ENCODE measurements around the gene LRP10.
A peak's percentile ranks its signal among the peaks of the same experiment; 100 is the strongest.
"Not testable (repeated sequence)": the region's sequence is repeated elsewhere in the genome, so short reads cannot be mapped to it uniquely, and the experiment has no call there.

LRP10 gene, protein sequence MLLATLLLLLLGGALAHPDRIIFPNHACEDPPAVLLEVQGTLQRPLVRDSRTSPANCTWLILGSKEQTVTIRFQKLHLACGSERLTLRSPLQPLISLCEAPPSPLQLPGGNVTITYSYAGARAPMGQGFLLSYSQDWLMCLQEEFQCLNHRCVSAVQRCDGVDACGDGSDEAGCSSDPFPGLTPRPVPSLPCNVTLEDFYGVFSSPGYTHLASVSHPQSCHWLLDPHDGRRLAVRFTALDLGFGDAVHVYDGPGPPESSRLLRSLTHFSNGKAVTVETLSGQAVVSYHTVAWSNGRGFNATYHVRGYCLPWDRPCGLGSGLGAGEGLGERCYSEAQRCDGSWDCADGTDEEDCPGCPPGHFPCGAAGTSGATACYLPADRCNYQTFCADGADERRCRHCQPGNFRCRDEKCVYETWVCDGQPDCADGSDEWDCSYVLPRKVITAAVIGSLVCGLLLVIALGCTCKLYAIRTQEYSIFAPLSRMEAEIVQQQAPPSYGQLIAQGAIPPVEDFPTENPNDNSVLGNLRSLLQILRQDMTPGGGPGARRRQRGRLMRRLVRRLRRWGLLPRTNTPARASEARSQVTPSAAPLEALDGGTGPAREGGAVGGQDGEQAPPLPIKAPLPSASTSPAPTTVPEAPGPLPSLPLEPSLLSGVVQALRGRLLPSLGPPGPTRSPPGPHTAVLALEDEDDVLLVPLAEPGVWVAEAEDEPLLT

GRCh38 chr14:22871224-22872032, at the start of gene LRP10:
LRP10 (plus strand) TSS chr14:22871740; CDS start chr14:22872304, 564 bp downstream.
- DNase-seq, result peak; percentile 94 to 95
- TF ChIP-seq POLR2A (IDR thresholded peaks at IDR 0.05; ENCODE audit: low read length) (peak; percentile 93), GATA1 (IDR thresholded peaks at IDR 0.05; ENCODE audit: low read depth, low read length) (no peak)

DNA sequence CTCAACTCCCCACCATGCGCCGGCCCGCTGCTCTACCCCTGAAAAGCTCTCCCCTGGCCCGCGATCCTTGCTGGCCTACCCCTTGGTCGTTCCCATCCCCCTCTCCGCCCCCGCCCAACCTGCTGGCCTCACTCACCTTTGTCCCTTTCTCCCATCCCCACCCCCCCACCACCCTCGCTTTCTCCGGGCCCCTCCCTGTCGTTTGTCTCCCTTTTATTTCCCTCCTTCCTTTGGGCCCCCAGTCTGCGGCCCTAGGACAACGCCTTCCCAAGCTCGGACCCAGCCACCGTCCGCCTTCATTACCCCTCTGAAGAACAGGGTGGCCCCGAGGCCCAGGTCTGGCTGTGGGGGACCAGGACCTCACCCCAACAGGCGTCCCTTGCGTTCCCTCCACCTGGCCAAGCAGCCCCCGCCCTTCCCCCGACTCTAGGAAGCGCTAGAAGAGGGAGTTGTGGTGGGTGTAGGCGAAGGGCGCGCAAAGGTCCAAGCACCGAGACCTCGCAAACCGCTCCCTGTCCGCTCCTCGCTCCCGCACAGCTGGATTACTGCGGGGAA, 49.4 kb upstream of the LRP10 start:
- TF ChIP-seq GATA1 (IDR thresholded peaks at IDR 0.05; ENCODE audit: low read depth, low read length), result no peak
- TF ChIP-seq POLR2A (IDR thresholded peaks at IDR 0.05; ENCODE audit: low read length), result no peak
- no peak for DNase-seq

DNA sequence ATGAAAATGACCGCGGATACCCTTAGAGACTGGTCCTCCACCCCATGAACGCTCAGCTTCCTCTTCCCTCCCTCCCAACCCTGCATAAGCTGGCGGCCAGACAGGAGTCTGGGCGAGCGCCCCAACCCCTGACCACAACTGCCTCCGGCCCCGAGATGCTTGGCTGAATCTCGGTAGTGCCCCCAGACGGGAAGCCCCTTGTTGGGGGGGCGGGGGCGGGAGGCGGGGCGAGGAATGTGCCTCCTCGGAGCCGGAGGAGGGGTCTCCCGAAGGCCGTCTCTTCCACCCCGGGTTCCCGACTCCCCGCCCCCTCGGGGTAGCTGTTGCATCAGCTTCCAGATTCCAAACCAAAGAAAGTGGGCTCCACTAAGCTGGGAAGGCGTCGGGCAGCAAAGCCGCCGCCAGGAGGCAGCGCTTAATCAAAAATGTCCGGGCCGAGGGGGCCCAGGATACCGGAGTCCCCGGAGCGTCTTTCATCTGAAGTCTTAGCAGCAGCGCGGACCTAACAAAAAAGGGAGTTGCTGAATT, 48.9 kb upstream of the LRP10 start:
- DNase-seq, result peak; percentile 71 to 82
- no peak for TF ChIP-seq GATA1 (IDR thresholded peaks at IDR 0.05; ENCODE audit: low read depth, low read length)
- no peak for TF ChIP-seq POLR2A (IDR thresholded peaks at IDR 0.05; ENCODE audit: low read length)

DNA sequence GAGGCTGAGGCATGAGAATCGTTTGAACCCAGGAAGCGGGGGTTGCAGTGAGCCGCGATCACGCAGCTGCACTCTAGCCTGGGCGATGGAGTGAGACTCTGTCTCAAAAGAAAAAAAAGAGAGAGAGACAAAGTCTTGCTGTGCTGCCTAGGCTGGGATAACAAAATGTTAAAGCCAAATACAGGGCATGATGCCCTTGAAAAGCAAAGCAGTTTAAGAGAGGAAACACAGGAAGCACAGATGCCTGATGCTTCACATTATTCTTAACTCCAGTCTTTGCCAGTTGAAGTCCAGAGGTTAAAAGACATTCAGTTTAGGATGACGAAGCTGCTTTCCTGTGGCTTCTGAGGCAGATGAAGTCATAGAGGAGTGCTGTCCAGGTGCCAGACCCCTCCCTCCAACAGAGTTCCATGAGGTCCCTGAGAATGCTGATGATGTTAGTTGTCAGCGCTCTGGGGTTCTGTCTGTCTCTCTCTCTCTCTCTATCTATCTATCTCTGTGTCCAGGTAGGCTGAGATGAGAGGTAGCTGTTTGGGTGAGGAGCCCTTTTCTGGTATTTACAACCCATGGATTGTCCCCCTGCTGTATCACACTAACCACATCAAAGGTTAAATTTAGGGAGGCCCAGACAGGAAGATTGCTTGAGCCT, 46.7 kb upstream of the LRP10 start:
- peak in 1 of 2 experiments; percentile 56 for DNase-seq

GRCh38 chr14:22829076-22829660, 42.4 kb upstream of the LRP10 start:
- DNase-seq, result not testable (repeated sequence)

More for the DNA sequence above, 46.7 kb upstream of the LRP10 start:
- no peak for TF ChIP-seq POLR2A (IDR thresholded peaks at IDR 0.05; ENCODE audit: low read length)
- no peak for TF ChIP-seq GATA1 (IDR thresholded peaks at IDR 0.05; ENCODE audit: low read depth, low read length)

DNA sequence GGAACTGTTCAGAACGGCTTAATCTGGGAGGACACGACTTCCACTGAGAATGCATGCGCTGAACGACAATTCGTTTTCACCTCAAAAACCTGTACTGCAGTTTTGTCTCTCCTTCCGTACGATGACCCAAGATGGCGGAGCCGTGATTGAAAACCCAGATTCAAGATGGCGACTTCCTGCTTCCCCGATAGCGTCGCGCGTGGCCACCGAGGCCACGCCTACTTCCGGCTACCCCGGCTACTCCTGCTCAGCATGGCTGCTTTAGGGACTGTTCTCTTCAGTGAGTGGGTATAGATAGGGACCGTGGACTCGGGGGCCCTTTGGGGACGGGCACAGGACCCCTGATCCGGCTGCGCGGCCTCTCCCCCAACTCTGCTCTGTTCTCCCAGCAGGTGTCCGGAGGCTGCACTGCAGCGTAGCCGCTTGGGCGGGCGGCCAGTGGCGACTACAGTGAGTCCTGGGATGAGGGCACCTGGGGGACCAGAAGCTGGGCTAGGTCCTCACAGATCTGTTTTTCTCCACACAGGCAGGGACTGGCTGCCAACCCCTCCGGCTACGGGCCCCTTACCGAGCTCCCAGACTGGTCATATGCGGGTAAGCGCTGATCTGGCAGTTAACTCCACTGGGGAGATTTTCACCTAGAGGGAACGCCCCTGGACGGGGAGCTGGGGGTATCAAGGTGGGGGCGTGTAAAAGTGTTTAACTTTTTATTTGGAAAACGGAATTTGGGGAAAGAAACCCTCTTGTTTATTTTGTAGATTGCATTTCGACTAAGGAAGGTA, 41.7 kb upstream of the LRP10 start, which contains the start of gene MRPL52:
MRPL52 (plus strand) TSS at position 227 of the 782 bp plus-strand sequence; CDS start at position 253, 26 bp downstream.
- TF ChIP-seq POLR2A (IDR thresholded peaks at IDR 0.05; ENCODE audit: low read length) (peak; percentile 66), GATA1 (IDR thresholded peaks at IDR 0.05; ENCODE audit: low read depth, low read length) (no peak)

DNA sequence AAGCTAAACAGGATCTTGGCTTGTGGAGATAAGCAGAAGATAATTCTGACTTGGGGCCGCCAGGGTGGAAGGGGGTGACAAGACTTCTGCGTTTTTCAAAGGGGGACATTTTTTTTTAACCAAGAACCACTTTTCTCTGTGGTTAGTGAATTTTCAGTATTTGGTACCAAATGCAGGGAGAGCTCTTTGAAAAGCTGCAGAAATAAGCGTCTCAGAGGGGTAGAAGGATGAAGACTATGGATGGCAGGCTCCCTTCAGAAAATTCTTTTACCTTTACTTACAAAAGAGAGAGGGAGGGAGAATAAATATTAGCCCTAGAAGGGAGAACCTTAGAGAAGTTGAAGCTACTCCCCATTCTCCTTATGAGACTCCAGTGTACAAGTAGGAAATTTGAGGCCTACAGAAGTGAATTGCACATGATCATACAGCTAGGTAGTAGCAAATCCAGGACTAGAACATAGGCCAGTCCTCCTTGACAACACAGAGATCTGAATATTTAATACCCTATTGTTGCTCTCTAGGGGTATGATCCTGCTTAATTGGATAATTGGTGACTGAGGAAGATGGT, 41.0 kb upstream of the LRP10 start:
- TF ChIP-seq POLR2A (IDR thresholded peaks at IDR 0.05; ENCODE audit: low read length) (no peak), GATA1 (IDR thresholded peaks at IDR 0.05; ENCODE audit: low read depth, low read length) (no peak)
- peak; percentile 57 to 60 for DNase-seq

More for the DNA sequence above, 41.7 kb upstream of the LRP10 start, which contains the start of gene MRPL52:
- peak; percentile 91 to 93 for DNase-seq

- no peak for DNase-seq
- TF ChIP-seq GATA1 (IDR thresholded peaks at IDR 0.05; ENCODE audit: low read depth, low read length) (no peak), POLR2A (IDR thresholded peaks at IDR 0.05; ENCODE audit: low read length) (no peak)
Measured at GRCh38 chr14:22835505-22835904, 36.0 kb upstream of the LRP10 start.

- DNase-seq, result no peak
- TF ChIP-seq GATA1 (IDR thresholded peaks at IDR 0.05; ENCODE audit: low read depth, low read length), result no peak
- TF ChIP-seq POLR2A (IDR thresholded peaks at IDR 0.05; ENCODE audit: low read length), result no peak
Measured at GRCh38 chr14:22836301-22837113, 35.0 kb upstream of the LRP10 start, which contains the start of gene MMP14. MMP14 (plus strand) TSS chr14:22836585; CDS start chr14:22836818, 233 bp downstream.

- peak; percentile 56 for TF ChIP-seq POLR2A (IDR thresholded peaks at IDR 0.05; ENCODE audit: low read length)
- no peak for TF ChIP-seq GATA1 (IDR thresholded peaks at IDR 0.05; ENCODE audit: low read depth, low read length)
- DNase-seq, result peak; percentile 69 to 70
Measured at GRCh38 chr14:22837114-22837749, 34.3 kb upstream of the LRP10 start.
